Peyer's patch (tissue), 4 donors: ENCODE data around the gene VWA7. TPM values are rescaled to one million over a fixed set of nuclear protein-coding genes. Genes with fewer than 3 reads are reported as not detected.

Experiments used
- DNase-seq, 3 donors: peaks; one replicate each; pipeline ENCODE4 v3.0.0-alpha.2; 2017 to 2019
- H3K27ac ChIP-seq, 4 donors: fragments of 200-600 bp; sonication (generic); one replicate each; pipeline ENCODE4 v1.5.1; 2016 to 2019
- H3K27me3 ChIP-seq, 2 donors: fragments of 200-600 bp; sonication (generic); one replicate each; pipeline ENCODE4 v1.5.1; 2019
- H3K36me3 ChIP-seq, 3 donors: fragments of 200-600 bp; sonication (generic); one replicate each; pipeline ENCODE4 v1.5.1; 2016 to 2019
- H3K4me1 ChIP-seq, 4 donors: fragments of 200-600 bp; sonication (generic); one replicate each; pipeline ENCODE4 v1.5.1; 2016 to 2019
- H3K4me3 ChIP-seq, 4 donors: fragments of 200-600 bp; sonication (generic); 1 replicate in 3 of 4; 2 replicates in 1 of 4; pipeline ENCODE4 v1.5.1; 2016 to 2019; ENCODE audit warnings: mild to moderate bottlenecking in 1 of 4
- H3K9me3 ChIP-seq, 4 donors: fragments of 200-600 bp; sonication (generic); one replicate each; pipeline ENCODE4 v1.5.1; 2016 to 2019; ENCODE audit warnings: mild to moderate bottlenecking in 1 of 4
- CTCF ChIP-seq, 6 experiments: fragments of 450-650 bp in 4 of 6; fragments of 200-600 bp in 2 of 6; sonication (generic) in 1 of 6; IDR thresholded peaks; one replicate each; pipeline ENCODE4 v1.5.1; 2017 to 2019; ENCODE audit warnings: antibody characterized with exemption in 6 of 6, mild to moderate bottlenecking in 3 of 6, moderate library complexity in 1 of 6
- POLR2A ChIP-seq, 2 donors: fragments of 450-650 bp; IDR thresholded peaks; one replicate each; pipeline ENCODE4 v1.5.1; 2017; ENCODE audit warnings: antibody characterized with exemption in 2 of 2, mild to moderate bottlenecking in 2 of 2, moderate library complexity in 2 of 2
- total RNA-seq, 4 donors: library from RNA; depleted of rRNA; stranded (reverse); fragments of >200 nt; gene quantifications; one replicate each; pipeline ENCODE4 v1.1.0, GENCODE V29; 2016

Gene VWA7
- total RNA-seq, 4 donors from 2014 or later, result 16.8 to 26.0 (median 19.7) TPM; not detected in 1

GRCh38 chr6:31758281-31758680 is 18.8 kb downstream of the VWA7 start:
- no peak overlapping the region for H3K4me3 ChIP-seq
- H3K36me3 ChIP-seq, result no peaks in the 10 kb centered on the region
- no peak for TF ChIP-seq CTCF (IDR thresholded peaks at IDR 0.05)
- TF ChIP-seq POLR2A (IDR thresholded peaks at IDR 0.05), result no peak
- no peaks in the 10 kb centered on the region for H3K27me3 ChIP-seq
- DNase-seq, result no peak
- H3K27ac ChIP-seq, result no peak overlapping the region
- peaks cover 0 to 13% (median 0%) of the 10 kb centered on the region in 4 donors for H3K4me1 ChIP-seq
- no peaks in the 10 kb centered on the region for H3K9me3 ChIP-seq

- no peak overlapping the region for H3K27ac ChIP-seq
- H3K36me3 ChIP-seq, result no peaks in the 10 kb centered on the region
- DNase-seq, result no peak
- no peaks in the 10 kb centered on the region for H3K27me3 ChIP-seq
- TF ChIP-seq CTCF (IDR thresholded peaks at IDR 0.05) (no peak), POLR2A (IDR thresholded peaks at IDR 0.05) (no peak)
- no peaks in the 10 kb centered on the region for H3K9me3 ChIP-seq
- H3K4me3 ChIP-seq, result no peak overlapping the region
- no peaks in the 10 kb centered on the region for H3K4me1 ChIP-seq
Measured at GRCh38 chr6:31752739-31753319, 24.3 kb downstream of the VWA7 start.

GRCh38 chr6:31750411-31751022 is 26.6 kb downstream of the VWA7 start:
- H3K4me1 ChIP-seq, result no peaks in the 10 kb centered on the region
- no peaks in the 10 kb centered on the region for H3K9me3 ChIP-seq
- H3K27me3 ChIP-seq, result no peaks in the 10 kb centered on the region
- TF ChIP-seq CTCF (IDR thresholded peaks at IDR 0.05) (no peak), POLR2A (IDR thresholded peaks at IDR 0.05) (no peak)
- no peak overlapping the region for H3K4me3 ChIP-seq
- no peak for DNase-seq
- H3K27ac ChIP-seq, result no peak overlapping the region
- H3K36me3 ChIP-seq, result no peaks in the 10 kb centered on the region

GRCh38 chr6:31749301-31750036 is 27.7 kb downstream of the VWA7 start:
- Histone ChIP-seq H3K9me3 (no peaks in the 10 kb centered on the region), H3K4me3 (no peak overlapping the region), H3K36me3 (no peaks in the 10 kb centered on the region), H3K27me3 (no peaks in the 10 kb centered on the region), H3K4me1 (no peaks in the 10 kb centered on the region), H3K27ac (no peak overlapping the region)
- DNase-seq, result no peak
- TF ChIP-seq CTCF (IDR thresholded peaks at IDR 0.05) (no peak), POLR2A (IDR thresholded peaks at IDR 0.05) (no peak)

GRCh38 chr6:31744422-31744821 is 32.7 kb downstream of the VWA7 start:
- peaks cover 0 to 9% (median 7%) of the 10 kb centered on the region in 4 donors for H3K4me1 ChIP-seq
- no peak overlapping the region for H3K27ac ChIP-seq
- no peak for DNase-seq
- no peaks in the 10 kb centered on the region for H3K27me3 ChIP-seq
- H3K36me3 ChIP-seq, result no peaks in the 10 kb centered on the region
- no peak overlapping the region for H3K4me3 ChIP-seq
- no peak for TF ChIP-seq CTCF (IDR thresholded peaks at IDR 0.05)
- TF ChIP-seq POLR2A (IDR thresholded peaks at IDR 0.05), result no peak
- H3K9me3 ChIP-seq, result no peaks in the 10 kb centered on the region
